Coronary artery (tissue), 2 donors: ENCODE results near the gene TBCE.

Source experiments
- DNase-seq: peaks from one replicate; pipeline ENCODE4 v3.0.0-alpha.2; 2017; ENCODE audit warnings: low spot score
- H3K27ac ChIP-seq, 2 donors: fragments of 200-600 bp; sonication (generic); one replicate each; pipeline ENCODE4 v1.5.1; 2016 to 2019
- H3K4me3 ChIP-seq: fragments of 200-600 bp; sonication (generic); 2 replicates; pipeline ENCODE4 v1.5.1; 2016; ENCODE audit warnings: mild to moderate bottlenecking, moderate library complexity
- TF ChIP-seq, protein P1 (sequence below): fragments of 200-600 bp; sonication (generic); IDR thresholded peaks from one replicate; pipeline ENCODE4 v1.5.1; 2019; ENCODE audit warnings: antibody characterized with exemption

TBCE gene

DNA sequence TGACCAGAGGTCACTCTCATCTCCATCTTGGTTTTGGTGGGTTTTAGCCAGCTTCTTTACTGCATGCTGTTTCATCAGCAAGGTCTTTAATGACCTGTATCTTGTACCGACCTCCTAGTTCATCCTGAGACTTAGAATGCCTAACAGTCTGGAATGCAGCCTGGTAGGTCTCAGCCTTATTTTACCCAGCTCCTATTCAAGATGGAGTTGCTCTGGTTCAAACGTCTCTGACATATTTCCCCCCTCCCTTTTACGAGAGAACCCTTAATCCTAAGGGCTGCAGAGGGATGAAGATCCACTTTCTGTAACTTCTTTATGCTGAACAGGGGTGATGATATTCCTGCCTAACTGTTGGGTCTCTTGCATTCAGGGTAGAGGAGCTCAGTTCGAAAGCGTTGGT is 43.2 kb downstream of the TBCE start:
- Histone ChIP-seq H3K27ac (no peak overlapping the region), H3K4me3 (no peak overlapping the region)
- DNase-seq, result no peak
- TF ChIP-seq, protein P1, sequence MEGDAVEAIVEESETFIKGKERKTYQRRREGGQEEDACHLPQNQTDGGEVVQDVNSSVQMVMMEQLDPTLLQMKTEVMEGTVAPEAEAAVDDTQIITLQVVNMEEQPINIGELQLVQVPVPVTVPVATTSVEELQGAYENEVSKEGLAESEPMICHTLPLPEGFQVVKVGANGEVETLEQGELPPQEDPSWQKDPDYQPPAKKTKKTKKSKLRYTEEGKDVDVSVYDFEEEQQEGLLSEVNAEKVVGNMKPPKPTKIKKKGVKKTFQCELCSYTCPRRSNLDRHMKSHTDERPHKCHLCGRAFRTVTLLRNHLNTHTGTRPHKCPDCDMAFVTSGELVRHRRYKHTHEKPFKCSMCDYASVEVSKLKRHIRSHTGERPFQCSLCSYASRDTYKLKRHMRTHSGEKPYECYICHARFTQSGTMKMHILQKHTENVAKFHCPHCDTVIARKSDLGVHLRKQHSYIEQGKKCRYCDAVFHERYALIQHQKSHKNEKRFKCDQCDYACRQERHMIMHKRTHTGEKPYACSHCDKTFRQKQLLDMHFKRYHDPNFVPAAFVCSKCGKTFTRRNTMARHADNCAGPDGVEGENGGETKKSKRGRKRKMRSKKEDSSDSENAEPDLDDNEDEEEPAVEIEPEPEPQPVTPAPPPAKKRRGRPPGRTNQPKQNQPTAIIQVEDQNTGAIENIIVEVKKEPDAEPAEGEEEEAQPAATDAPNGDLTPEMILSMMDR, result no peak

DNA sequence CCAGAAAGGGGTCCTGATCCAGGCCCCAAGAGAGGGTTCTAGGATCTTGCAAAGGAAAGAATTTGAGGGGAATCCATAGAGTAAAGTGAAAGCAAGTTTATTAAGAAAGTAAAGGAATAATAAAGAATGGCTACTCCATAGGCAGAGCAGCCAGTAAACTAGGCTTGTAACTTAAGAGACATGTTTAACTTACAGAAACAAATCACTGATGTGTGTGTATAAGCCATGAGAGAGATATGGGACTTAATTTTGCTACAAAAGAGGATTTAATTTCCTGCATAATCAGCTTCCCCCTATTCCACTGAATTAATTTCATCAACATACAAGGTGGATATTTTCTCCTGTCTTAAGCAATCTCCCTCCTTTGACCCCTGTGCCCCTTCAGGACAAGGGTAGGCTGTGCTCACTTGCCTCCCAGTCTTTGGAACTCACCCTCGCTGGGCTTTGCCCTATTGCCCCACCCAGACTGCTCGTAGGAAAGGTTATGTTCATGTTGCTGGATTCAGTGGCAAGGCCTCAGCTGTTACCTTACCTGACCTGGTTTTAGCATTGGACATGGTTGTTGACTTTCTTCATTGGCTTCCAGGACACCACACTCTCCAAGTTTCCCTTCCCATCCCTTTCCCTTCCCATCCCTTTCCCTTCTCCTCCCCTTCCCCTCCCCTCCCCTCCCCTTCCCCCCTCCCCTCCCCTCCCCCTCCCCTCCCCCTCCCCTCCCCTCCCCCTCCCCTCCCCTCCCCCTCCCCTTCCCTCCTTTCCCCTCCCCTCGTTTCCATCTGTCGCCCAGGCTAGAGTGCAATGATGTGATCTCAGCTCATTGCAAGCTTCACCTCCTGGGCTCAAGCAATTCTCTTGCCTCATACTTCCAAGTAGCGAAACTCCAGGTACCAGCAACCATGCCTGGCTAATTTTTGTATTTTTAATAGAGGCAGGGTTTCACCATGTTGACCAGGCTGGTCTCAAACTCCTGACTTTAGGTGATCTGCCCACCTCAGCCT is 44.6 kb downstream of the TBCE start:
- TF ChIP-seq, protein P1, result no peak
- Histone ChIP-seq H3K27ac (no peak overlapping the region), H3K4me3 (no peak overlapping the region)
- DNase-seq, result no peak

DNA sequence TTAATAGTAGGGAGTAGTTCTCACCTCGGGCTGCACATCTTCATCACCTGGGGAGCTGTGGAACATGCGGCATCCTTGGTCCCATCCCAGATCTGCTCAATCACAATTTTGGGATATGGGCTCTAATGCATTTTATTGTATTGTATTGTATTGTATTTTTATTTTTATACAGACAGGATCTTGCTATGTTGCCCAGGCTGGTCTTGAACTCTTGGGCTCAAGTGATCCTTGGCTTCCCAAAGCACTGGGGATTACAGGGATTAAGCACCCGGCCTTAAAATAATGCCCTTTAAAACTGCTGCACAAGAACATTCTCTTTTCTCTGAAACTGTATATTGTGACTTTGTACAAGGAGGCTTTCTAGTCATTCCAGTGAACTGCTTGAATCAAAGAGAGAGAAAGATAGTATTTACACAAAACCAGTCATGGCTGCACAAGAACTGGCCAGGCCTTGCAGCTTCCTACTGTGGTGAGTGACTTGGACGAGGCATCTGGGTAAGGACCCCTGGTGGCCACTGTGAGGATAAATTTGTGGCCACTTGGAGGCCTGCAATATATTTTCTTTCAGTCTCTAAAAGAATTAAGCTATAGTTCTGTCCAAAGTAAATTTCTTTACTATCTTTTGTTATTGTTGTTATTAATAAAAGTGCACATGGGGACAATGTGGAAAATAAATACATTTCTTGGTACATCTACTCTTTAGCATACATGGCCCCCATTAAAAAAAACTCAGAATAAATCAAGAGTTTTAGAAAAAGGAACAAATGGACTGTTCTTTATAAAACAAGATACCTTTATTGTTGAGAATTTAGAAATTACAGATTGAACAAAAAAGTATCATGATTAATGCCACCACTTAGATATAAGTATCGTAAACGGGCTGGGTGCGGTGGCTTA is 48.0 kb downstream of the TBCE start:
- no peak overlapping the region for H3K27ac ChIP-seq
- H3K4me3 ChIP-seq, result no peak overlapping the region
- TF ChIP-seq, protein P1, result peak; percentile 62
- DNase-seq, result no peak

DNA sequence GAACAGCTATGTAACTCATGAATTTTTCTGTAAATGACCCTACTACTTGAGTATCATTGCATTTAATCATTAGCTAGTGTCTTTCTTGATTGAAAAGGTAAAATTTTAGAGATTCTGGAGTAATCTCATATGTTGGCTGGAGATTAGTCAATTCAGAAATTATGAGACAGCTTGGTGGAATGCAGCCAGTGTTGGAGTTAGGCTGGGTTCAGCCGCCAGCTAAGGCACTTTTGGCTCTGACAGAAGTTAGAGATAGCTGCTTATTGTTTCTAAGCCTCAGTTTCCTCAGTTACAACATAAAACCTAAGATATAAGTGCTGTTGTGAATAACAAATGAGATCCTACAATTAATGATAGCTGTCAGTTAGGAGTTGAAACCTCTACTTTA is 49.4 kb downstream of the TBCE start:
- no peak overlapping the region for H3K27ac ChIP-seq
- DNase-seq, result no peak
- TF ChIP-seq, protein P1, result no peak
- no peak overlapping the region for H3K4me3 ChIP-seq

DNA sequence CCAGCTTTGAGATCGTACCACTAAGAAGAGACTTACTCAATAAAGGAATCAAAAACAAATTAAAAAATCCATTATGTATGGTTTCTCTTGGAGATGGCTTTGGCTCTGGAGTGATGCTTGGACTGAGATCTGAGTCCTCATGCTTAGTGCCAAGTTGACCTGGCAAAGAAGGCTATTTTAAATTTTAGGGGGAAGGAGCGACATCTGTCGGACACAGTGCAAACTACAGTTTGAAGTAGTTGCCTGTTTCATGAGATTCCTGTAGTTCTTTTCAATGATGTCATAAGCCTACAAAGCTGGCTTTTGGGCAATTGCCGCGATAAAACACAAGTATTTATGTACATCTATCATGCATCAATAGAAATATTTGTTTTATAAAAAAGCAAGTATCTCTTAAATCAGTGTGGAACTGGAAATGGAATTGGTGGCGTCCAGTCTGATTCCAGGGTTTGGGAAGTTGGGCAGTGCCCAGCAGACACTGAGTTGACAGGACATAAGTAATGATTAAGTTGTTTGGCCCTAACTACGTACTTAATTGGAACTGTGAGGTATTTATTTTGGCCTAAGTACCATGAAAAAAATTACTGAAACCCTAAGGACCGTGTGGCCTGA is 50.0 kb downstream of the TBCE start:
- DNase-seq, result no peak
- Histone ChIP-seq H3K27ac (no peak overlapping the region), H3K4me3 (no peak overlapping the region)
- TF ChIP-seq, protein P1, result peak; percentile 67

DNA sequence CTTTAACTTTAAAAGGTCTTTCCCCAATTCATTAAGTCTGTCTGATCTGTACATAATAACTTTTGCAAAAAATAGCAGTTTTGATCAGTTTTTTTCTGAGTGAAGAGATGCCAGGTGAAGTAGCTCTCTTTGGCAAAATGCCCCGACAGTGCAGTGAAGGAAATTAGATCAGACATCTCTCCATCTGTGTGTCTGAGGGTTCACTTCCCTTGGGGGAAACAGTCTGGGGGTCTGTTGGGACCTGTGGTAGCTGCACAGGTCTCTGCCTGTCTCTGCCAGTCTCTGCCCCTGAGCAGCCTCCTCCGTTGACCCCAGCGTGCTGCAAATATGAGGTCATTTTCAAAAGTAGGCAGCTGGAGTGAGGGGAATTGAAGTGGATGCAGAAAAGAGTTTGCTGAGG is 54.5 kb downstream of the TBCE start:
- Histone ChIP-seq H3K27ac (no peak overlapping the region), H3K4me3 (no peak overlapping the region)
- no peak for DNase-seq
- TF ChIP-seq, protein P1, result no peak
